Measurements from ENCODE around the gene IL17RE. TPM values are rescaled to one million over a fixed set of nuclear protein-coding genes. Genes with fewer than 3 reads are reported as not detected.

Gene IL17RE
- total RNA-seq, 4 donors from 2014 or later = 11.6 to 160 (median 109) TPM

DNA sequence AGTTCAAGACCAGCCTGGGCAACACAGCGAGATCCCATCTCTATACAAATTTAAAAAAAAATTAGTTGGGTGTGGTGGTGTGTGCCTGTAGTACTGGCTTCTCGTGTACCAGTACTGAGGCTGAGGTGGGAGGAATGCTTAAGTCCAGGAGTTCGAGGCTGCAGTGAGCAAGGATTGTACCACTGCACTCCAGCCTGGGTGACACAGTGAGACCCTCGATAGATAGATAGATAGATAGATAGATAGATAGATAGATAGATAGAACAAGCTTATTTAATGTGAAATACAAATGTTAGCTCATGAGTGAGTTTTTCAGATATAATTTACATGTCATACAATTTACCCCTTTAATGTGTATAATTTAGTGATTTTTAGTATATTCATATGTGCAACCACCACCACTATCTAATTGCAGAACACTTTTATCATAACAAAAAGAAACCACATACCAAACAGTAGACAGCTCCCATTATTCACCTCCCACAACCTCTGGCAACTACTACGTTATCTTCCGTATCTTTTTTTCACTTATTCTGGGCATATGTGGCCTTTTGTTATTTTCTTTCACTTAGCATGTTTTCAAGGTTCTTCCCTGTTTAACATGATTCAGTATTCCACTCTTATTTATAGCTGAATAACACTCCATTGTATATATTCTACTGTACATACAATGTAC, 62.7 kb downstream of the IL17RE start:
- Histone ChIP-seq H3K27ac (no peak overlapping the region), H3K4me1 (no peaks in the 10 kb centered on the region), H3K27me3 (no peaks in the 10 kb centered on the region), H3K36me3 (peaks cover 0 to 72% (median 0%) of the 10 kb centered on the region in 3 donors), H3K4me3 (no peak overlapping the region), H3K9me3 (no peaks in the 10 kb centered on the region)
- TF ChIP-seq, protein P1, sequence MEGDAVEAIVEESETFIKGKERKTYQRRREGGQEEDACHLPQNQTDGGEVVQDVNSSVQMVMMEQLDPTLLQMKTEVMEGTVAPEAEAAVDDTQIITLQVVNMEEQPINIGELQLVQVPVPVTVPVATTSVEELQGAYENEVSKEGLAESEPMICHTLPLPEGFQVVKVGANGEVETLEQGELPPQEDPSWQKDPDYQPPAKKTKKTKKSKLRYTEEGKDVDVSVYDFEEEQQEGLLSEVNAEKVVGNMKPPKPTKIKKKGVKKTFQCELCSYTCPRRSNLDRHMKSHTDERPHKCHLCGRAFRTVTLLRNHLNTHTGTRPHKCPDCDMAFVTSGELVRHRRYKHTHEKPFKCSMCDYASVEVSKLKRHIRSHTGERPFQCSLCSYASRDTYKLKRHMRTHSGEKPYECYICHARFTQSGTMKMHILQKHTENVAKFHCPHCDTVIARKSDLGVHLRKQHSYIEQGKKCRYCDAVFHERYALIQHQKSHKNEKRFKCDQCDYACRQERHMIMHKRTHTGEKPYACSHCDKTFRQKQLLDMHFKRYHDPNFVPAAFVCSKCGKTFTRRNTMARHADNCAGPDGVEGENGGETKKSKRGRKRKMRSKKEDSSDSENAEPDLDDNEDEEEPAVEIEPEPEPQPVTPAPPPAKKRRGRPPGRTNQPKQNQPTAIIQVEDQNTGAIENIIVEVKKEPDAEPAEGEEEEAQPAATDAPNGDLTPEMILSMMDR (IDR thresholded peaks at IDR 0.05) = no peak
- TF ChIP-seq POLR2A (IDR thresholded peaks at IDR 0.05) = no peak
- DNase-seq = no peak

Small RNAs within 50 kb of the gene (small RNA-seq; reads per million reads assigned to genes)
- gene RNU6-882P = 0 reads per million in 2 donors

Other genes with a start within 250 kb of the IL17RE start
- gene CPNE9, start 199.0 kb upstream of the IL17RE start, total RNA-seq = not detected
- 10 to 100 TPM; 16.8 to 43.7 (median 25.6) TPM for gene BRPF1, start 171.1 kb upstream of the IL17RE start, total RNA-seq
- 100 to 1,000 TPM in 1 of 4 donors, 10 to 100 TPM in 3; 51.2 to 163 (median 74.1) TPM for gene OGG1, start 152.9 kb upstream of the IL17RE start, total RNA-seq
- 10 to 100 TPM in 2 of 4 donors, 1 to 10 TPM in 2; 5.6 to 51.2 (median 10.4) TPM for gene CAMK1, start 132.9 kb upstream of the IL17RE start, total RNA-seq
- 10 to 100 TPM; 38.0 to 63.6 (median 55.7) TPM for gene TADA3, start 110.4 kb upstream of the IL17RE start, total RNA-seq
- gene ARPC4, start 109.8 kb upstream of the IL17RE start, total RNA-seq = 100 to 1,000 TPM; 111 to 165 (median 135) TPM
- gene TTLL3, start 92.6 kb upstream of the IL17RE start, total RNA-seq = 100 to 1,000 TPM in 3 of 4 donors, 10 to 100 TPM in 1; 42.4 to 594 (median 143) TPM
- 10 to 100 TPM; 29.7 to 43.1 (median 38.5) TPM for gene RPUSD3, start 58.8 kb upstream of the IL17RE start, total RNA-seq
- gene CIDEC, start 22.6 kb upstream of the IL17RE start, total RNA-seq = 100 to 1,000 TPM in 3 of 4 donors, 10 to 100 TPM in 1; 27.2 to 510 (median 253) TPM
- 10 to 100 TPM; 23.9 to 46.5 (median 41.9) TPM for gene JAGN1, start 12.2 kb upstream of the IL17RE start, total RNA-seq
- gene IL17RC, start 14.2 kb downstream of the IL17RE start, total RNA-seq = 100 to 1,000 TPM in 3 of 4 donors, 10 to 100 TPM in 1; 22.3 to 125 (median 123) TPM
- 10 to 100 TPM; 21.9 to 45.6 (median 34.4) TPM for gene CRELD1, start 31.0 kb downstream of the IL17RE start, total RNA-seq
- 10 to 100 TPM in 1 of 4 donors, 1 to 10 TPM in 3; 1.9 to 13.2 (median 3.6) TPM for gene PRRT3, start 49.6 kb downstream of the IL17RE start, total RNA-seq
- gene EMC3, start 84.0 kb downstream of the IL17RE start, total RNA-seq = 10 to 100 TPM; 23.9 to 42.2 (median 32.8) TPM
- 10 to 100 TPM in 1 of 4 donors, 1 to 10 TPM in 3; 4.6 to 38.0 (median 7.7) TPM for gene FANCD2, start 123.6 kb downstream of the IL17RE start, total RNA-seq
- gene FANCD2OS, start 205.4 kb downstream of the IL17RE start, total RNA-seq = not detected
- 100 to 1,000 TPM in 1 of 4 donors, 10 to 100 TPM in 3; 43.7 to 104 (median 60.4) TPM for gene BRK1, start 212.8 kb downstream of the IL17RE start, total RNA-seq
- 10 to 100 TPM; 44.0 to 62.7 (median 52.6) TPM for gene VHL, start 238.9 kb downstream of the IL17RE start, total RNA-seq